Liver (tissue), 9 donors: ENCODE data around the gene SDF4. TPM values are rescaled to one million over a fixed set of nuclear protein-coding genes. Genes with fewer than 3 reads are reported as not detected.

Source experiments
- DNase-seq: peaks from one replicate; pipeline ENCODE4 v3.0.0-alpha.2; 2017; ENCODE audit warnings: low spot score
- H3K27ac ChIP-seq, 2 donors: one replicate each; pipeline ENCODE4 v1.7.0; 2013; ENCODE audit warnings: inconsistent platforms in 2 of 2, low read length in 2 of 2, control low read depth in 1 of 2, low read depth in 1 of 2, mild to moderate bottlenecking in 1 of 2
- H3K27me3 ChIP-seq, 4 donors: one replicate each; pipeline versions ENCODE4 v1.6.1 to v1.7.0; 2013; ENCODE audit warnings: low read length in 3 of 4, inconsistent platforms in 1 of 4, mild to moderate bottlenecking in 1 of 4, moderate library complexity in 1 of 4; ENCODE audit not compliant: control insufficient read depth in 4 of 4, insufficient read depth in 4 of 4
- H3K36me3 ChIP-seq, 4 donors: one replicate each; pipeline versions ENCODE4 v1.6.1 to v1.7.0; 2013; ENCODE audit warnings: low read length in 3 of 4, mild to moderate bottlenecking in 3 of 4, low read depth in 1 of 4, moderate library complexity in 1 of 4; ENCODE audit not compliant: control insufficient read depth in 4 of 4, insufficient read depth in 3 of 4
- H3K4me1 ChIP-seq, 4 donors: one replicate each; pipeline versions ENCODE4 v1.6.1 to v1.7.0; 2013; ENCODE audit warnings: low read length in 3 of 4, mild to moderate bottlenecking in 3 of 4, moderate library complexity in 1 of 4; ENCODE audit not compliant: control insufficient read depth in 4 of 4, insufficient read depth in 4 of 4
- H3K4me3 ChIP-seq, 3 donors: one replicate each; pipeline versions ENCODE4 v1.6.1 to v1.7.0; 2013; ENCODE audit warnings: low read length in 3 of 3, control low read depth in 1 of 3, low read depth in 1 of 3, mild to moderate bottlenecking in 1 of 3
- H3K9ac ChIP-seq, 2 donors: one replicate each; pipeline ENCODE4 v1.7.0; 2013; ENCODE audit warnings: low read length in 2 of 2, mild to moderate bottlenecking in 2 of 2, moderate library complexity in 2 of 2, control low read depth in 1 of 2, low read depth in 1 of 2
- H3K9me3 ChIP-seq, 4 donors: one replicate each; pipeline versions ENCODE4 v1.6.1 to v1.7.0; 2013; ENCODE audit warnings: low read length in 3 of 4; ENCODE audit not compliant: control insufficient read depth in 4 of 4
- ATF3 ChIP-seq: IDR thresholded peaks from 2 replicates; pipeline ENCODE4 v1.6.1; 2016; ENCODE audit warnings: antibody characterized with exemption
- CTCF ChIP-seq: fragments of 150-350 bp; IDR thresholded peaks from 2 replicates; pipeline ENCODE4 v1.5.1; 2017; ENCODE audit warnings: improper control_type of control experiment, low read depth, low read length; ENCODE audit not compliant: missing input control
- EGR1 ChIP-seq, 2 donors: IDR thresholded peaks; 2 replicates each; pipeline ENCODE4 v1.6.1; 2016 to 2018; ENCODE audit warnings: antibody characterized with exemption in 2 of 2, low read depth in 2 of 2
- FOXA1 ChIP-seq: IDR thresholded peaks from 2 replicates; pipeline ENCODE4 v1.6.1; 2016; ENCODE audit warnings: antibody characterized with exemption
- FOXA2 ChIP-seq: IDR thresholded peaks from 2 replicates; pipeline ENCODE4 v1.6.1; 2016; ENCODE audit warnings: antibody characterized with exemption
- GABPA ChIP-seq, 2 donors: IDR thresholded peaks in 1 of 2; conservative IDR thresholded peaks in 1 of 2; 2 replicates each; pipeline ENCODE4 v1.6.1; 2016; ENCODE audit warnings: antibody characterized with exemption in 2 of 2, mild to moderate bottlenecking in 1 of 2, moderate library complexity in 1 of 2
- HNF4A ChIP-seq, 2 donors: conservative IDR thresholded peaks; 2 replicates each; pipeline ENCODE4 v1.6.1; 2016; ENCODE audit warnings: antibody characterized with exemption in 2 of 2, mild to moderate bottlenecking in 2 of 2
- HNF4G ChIP-seq: IDR thresholded peaks from 2 replicates; pipeline ENCODE4 v1.6.1; 2016; ENCODE audit warnings: antibody characterized with exemption
- JUND ChIP-seq, 2 donors: IDR thresholded peaks; 2 replicates each; pipeline ENCODE4 v1.6.1; 2016; ENCODE audit warnings: antibody characterized with exemption in 2 of 2
- MAX ChIP-seq: IDR thresholded peaks from 2 replicates; pipeline ENCODE4 v1.6.1; 2016; ENCODE audit warnings: antibody characterized with exemption
- NR2F2 ChIP-seq: IDR thresholded peaks from 2 replicates; pipeline ENCODE4 v1.6.1; 2016; ENCODE audit warnings: antibody characterized with exemption
- RAD21 ChIP-seq, 2 donors: IDR thresholded peaks; 2 replicates each; pipeline ENCODE4 v1.6.1; 2016; ENCODE audit warnings: antibody characterized with exemption in 2 of 2, mild to moderate bottlenecking in 2 of 2
- REST ChIP-seq: IDR thresholded peaks from 2 replicates; pipeline ENCODE4 v1.6.1; 2016; ENCODE audit warnings: antibody characterized with exemption, mild to moderate bottlenecking
- RXRA ChIP-seq, 2 donors: IDR thresholded peaks; 2 replicates each; pipeline ENCODE4 v1.6.1; 2017 to 2018; ENCODE audit warnings: antibody characterized with exemption in 2 of 2, mild to moderate bottlenecking in 1 of 2
- SP1 ChIP-seq: IDR thresholded peaks from 2 replicates; pipeline ENCODE4 v1.6.1; 2018; ENCODE audit warnings: antibody characterized with exemption, mild to moderate bottlenecking
- TAF1 ChIP-seq: conservative IDR thresholded peaks from 2 replicates; pipeline ENCODE4 v1.6.1; 2016; ENCODE audit warnings: antibody characterized with exemption, mild to moderate bottlenecking
- YY1 ChIP-seq: IDR thresholded peaks from 2 replicates; pipeline ENCODE4 v1.6.1; 2016; ENCODE audit warnings: antibody characterized with exemption, mild to moderate bottlenecking
- ZBTB33 ChIP-seq: IDR thresholded peaks from 2 replicates; pipeline ENCODE4 v1.6.1; 2016; ENCODE audit warnings: antibody characterized with exemption
- WGBS: extraction: QIAGEN DNeasy Blood & Tissue Kit; methylation state at CpG from one replicate; pipeline ENCODE4 v1.1.7; 2013; 5-methylcytosine and 5-hydroxymethylcytosine counted together
- polyA plus RNA-seq, 2 donors: library from polyadenylated mRNA; stranded (reverse) in 1 of 2; unstranded in 1 of 2; fragments of 200-250 nt in 1 of 2; fragments of >200 nt in 1 of 2; fragmentation: Nextera tagmentation in 1 of 2; extraction: Ambion mirVana in 1 of 2; gene quantifications; one replicate each; pipeline versions ENCODE4 v1.2.1 to v1.2.3, GENCODE V29; 2013 to 2015
- total RNA-seq, 2 donors: library from RNA; depleted of rRNA; stranded (reverse); fragments of >200 nt; gene quantifications; one replicate each; pipeline ENCODE4 v1.2.3, GENCODE V29; 2014
- donor health status: healthy.
- donor health status: healthy.
- donor health status: healthy.
- donor health status: healthy.
- donor health status: healthy.

SDF4 gene
- total and polyA plus RNA-seq, 4 donors = 48.7 to 180 (median 75.9) TPM

- TF ChIP-seq RXRA (IDR thresholded peaks at IDR 0.05) (no peak), FOXA2 (no peak), CTCF (no peak), JUND (IDR thresholded peaks at IDR 0.05) (no peak), HNF4A (conservative IDR thresholded peaks at IDR 0.05) (no peak), GABPA (IDR thresholded peaks at IDR 0.05 in 1 of 2, conservative IDR thresholded peaks at IDR 0.05 in 1 of 2) (no peak)
- H3K27me3 ChIP-seq = no peaks in the 10 kb centered on the region
- peaks cover 6 to 11% (median 8%) of the 10 kb centered on the region in 4 donors for H3K4me1 ChIP-seq
- no peak overlapping the region for H3K9ac ChIP-seq
- H3K9me3 ChIP-seq = no peaks in the 10 kb centered on the region
- H3K36me3 ChIP-seq = peaks cover 19 to 62% (median 35%) of the 10 kb centered on the region in 4 donors
- no peak overlapping the region for H3K27ac ChIP-seq
- WGBS = 87% methylated on average over 34 of the region's 34 CpGs
- H3K4me3 ChIP-seq = no peak overlapping the region
- DNase-seq = no peak
Observed at GRCh38 chr1:1225238-1225845, 6.5 kb downstream of the SDF4 start.

GRCh38 chr1:1223891-1224290 lies 7.9 kb downstream of the SDF4 start:
- no peaks in the 10 kb centered on the region for H3K4me1 ChIP-seq
- 96% methylated on average over 21 of the region's 21 CpGs for WGBS
- no peak overlapping the region for H3K4me3 ChIP-seq
- no peak for DNase-seq
- no peaks in the 10 kb centered on the region for H3K27me3 ChIP-seq
- no peak overlapping the region for H3K27ac ChIP-seq
- no peak for TF ChIP-seq RXRA (IDR thresholded peaks at IDR 0.05)
- TF ChIP-seq EGR1 (IDR thresholded peaks at IDR 0.05; ENCODE audit: low read depth in 2 of 2) = no peak
- TF ChIP-seq SP1 = no peak
- no peak for TF ChIP-seq MAX
- TF ChIP-seq ZBTB33 = no peak
- TF ChIP-seq REST = no peak
- TF ChIP-seq HNF4G = no peak
- no peak for TF ChIP-seq HNF4A (conservative IDR thresholded peaks at IDR 0.05)
- TF ChIP-seq CTCF = no peak
- TF ChIP-seq FOXA1 = no peak
- TF ChIP-seq TAF1 = no peak
- no peak for TF ChIP-seq NR2F2
- TF ChIP-seq FOXA2 = no peak
- no peak for TF ChIP-seq JUND (IDR thresholded peaks at IDR 0.05)
- TF ChIP-seq GABPA (IDR thresholded peaks at IDR 0.05 in 1 of 2, conservative IDR thresholded peaks at IDR 0.05 in 1 of 2) = no peak
- TF ChIP-seq RAD21 (IDR thresholded peaks at IDR 0.05) = no peak
- no peak for TF ChIP-seq YY1
- no peak for TF ChIP-seq ATF3
- H3K9ac ChIP-seq = no peak overlapping the region
- H3K36me3 ChIP-seq = peaks cover 19 to 69% (median 36%) of the 10 kb centered on the region in 4 donors
- H3K9me3 ChIP-seq = no peaks in the 10 kb centered on the region
